ENCODE measurements around the gene CEP131.

CEP131 gene

GRCh38 chr17:81204578-81204977 is 18.2 kb downstream of the CEP131 start:
- Histone ChIP-seq H3K27me3 (ENCODE audit: low read length) (no peaks in the 10 kb centered on the region), H3K9me2 (replicated peaks; ENCODE audit: insufficient read depth, low read length) (no peaks in the 10 kb centered on the region), H3K9ac (ENCODE audit: low read length) (no peak overlapping the region), H3K4me3 (ENCODE audit: insufficient read depth, low read length, poor library complexity, severe bottlenecking) (no peak overlapping the region), H3K9me3 (ENCODE audit: insufficient read depth, low read length) (no peaks in the 10 kb centered on the region), H3F3A (ENCODE audit: insufficient read depth) (no peaks in the 10 kb centered on the region), H3K79me2 (ENCODE audit: insufficient read depth, low read length) (no peaks in the 10 kb centered on the region), H3K27ac (ENCODE audit: low read depth, low read length) (no peak overlapping the region), H2AFZ (ENCODE audit: low read depth, low read length, severe bottlenecking) (no peak overlapping the region), H3K36me3 (ENCODE audit: low read length) (no peaks in the 10 kb centered on the region), H3K4me2 (ENCODE audit: low read depth, low read length, poor library complexity, severe bottlenecking) (no peak overlapping the region), H4K20me1 (ENCODE audit: low read depth, low read length) (no peaks in the 10 kb centered on the region)
- TF ChIP-seq CTCF (IDR thresholded peaks at IDR 0.05; ENCODE audit: insufficient read depth, low read length, poor library complexity, severe bottlenecking) = no peak
- TF ChIP-seq EZH2phosphoT487 (conservative IDR thresholded peaks at IDR 0.05; ENCODE audit: low read length) = no peak

- Histone ChIP-seq H3K4me2 (ENCODE audit: low read depth, low read length, poor library complexity, severe bottlenecking) (no peak overlapping the region), H3K9me3 (ENCODE audit: insufficient read depth, low read length) (no peaks in the 10 kb centered on the region), H4K20me1 (ENCODE audit: low read depth, low read length) (no peaks in the 10 kb centered on the region), H3K9me2 (replicated peaks; ENCODE audit: insufficient read depth, low read length) (no peaks in the 10 kb centered on the region), H3K79me2 (ENCODE audit: insufficient read depth, low read length) (no peaks in the 10 kb centered on the region), H3K4me3 (ENCODE audit: insufficient read depth, low read length, poor library complexity, severe bottlenecking) (no peak overlapping the region), H3K27me3 (ENCODE audit: low read length) (no peaks in the 10 kb centered on the region), H3K36me3 (ENCODE audit: low read length) (no peaks in the 10 kb centered on the region), H3K9ac (ENCODE audit: low read length) (no peak overlapping the region), H2AFZ (ENCODE audit: low read depth, low read length, severe bottlenecking) (no peak overlapping the region), H3K27ac (ENCODE audit: low read depth, low read length) (no peak overlapping the region), H3F3A (ENCODE audit: insufficient read depth) (no peaks in the 10 kb centered on the region)
- TF ChIP-seq CTCF (IDR thresholded peaks at IDR 0.05; ENCODE audit: insufficient read depth, low read length, poor library complexity, severe bottlenecking) (no peak), EZH2phosphoT487 (conservative IDR thresholded peaks at IDR 0.05; ENCODE audit: low read length) (no peak)
Measured at GRCh38 chr17:81203136-81203535, 19.6 kb downstream of the CEP131 start.

- Histone ChIP-seq H3K9me3 (ENCODE audit: insufficient read depth, low read length) (no peaks in the 10 kb centered on the region), H3K27ac (ENCODE audit: low read depth, low read length) (no peak overlapping the region), H3K36me3 (ENCODE audit: low read length) (no peaks in the 10 kb centered on the region), H3K4me3 (ENCODE audit: insufficient read depth, low read length, poor library complexity, severe bottlenecking) (no peak overlapping the region), H3K79me2 (ENCODE audit: insufficient read depth, low read length) (no peaks in the 10 kb centered on the region), H3F3A (ENCODE audit: insufficient read depth) (no peaks in the 10 kb centered on the region), H3K4me2 (ENCODE audit: low read depth, low read length, poor library complexity, severe bottlenecking) (no peak overlapping the region), H4K20me1 (ENCODE audit: low read depth, low read length) (no peaks in the 10 kb centered on the region), H3K9ac (ENCODE audit: low read length) (no peak overlapping the region), H3K27me3 (ENCODE audit: low read length) (no peaks in the 10 kb centered on the region), H2AFZ (ENCODE audit: low read depth, low read length, severe bottlenecking) (no peak overlapping the region), H3K9me2 (replicated peaks; ENCODE audit: insufficient read depth, low read length) (no peaks in the 10 kb centered on the region)
- no peak for TF ChIP-seq EZH2phosphoT487 (conservative IDR thresholded peaks at IDR 0.05; ENCODE audit: low read length)
- TF ChIP-seq CTCF (IDR thresholded peaks at IDR 0.05; ENCODE audit: insufficient read depth, low read length, poor library complexity, severe bottlenecking) = no peak
Measured at GRCh38 chr17:81202318-81202717, 20.4 kb downstream of the CEP131 start.

All from SU-DHL-6 (cell line).